HT-29 (cell line): Measurements from ENCODE around the gene AURKB. TPM values are rescaled to one million over a fixed set of nuclear protein-coding genes. Genes with fewer than 3 reads are reported as not detected.
"Not testable (repeated sequence)": the region's sequence is repeated elsewhere in the genome, so short reads cannot be mapped to it uniquely, and the experiment has no call there.

ENCODE experiments used
- DNase-seq: peaks from one replicate; pipeline ENCODE4 v3.0.0-alpha.2; 2015; ENCODE audit warnings: low spot score
- total RNA-seq: library from RNA; depleted of rRNA; stranded (reverse); fragments of >200 nt; shearing (Covaris generic); gene quantifications from 2 replicates; pipeline ENCODE4 v1.2.3, GENCODE V29; 2014

AURKB gene
- total RNA-seq, 1 experiment from 2014 or later: 84.9 TPM

DNA sequence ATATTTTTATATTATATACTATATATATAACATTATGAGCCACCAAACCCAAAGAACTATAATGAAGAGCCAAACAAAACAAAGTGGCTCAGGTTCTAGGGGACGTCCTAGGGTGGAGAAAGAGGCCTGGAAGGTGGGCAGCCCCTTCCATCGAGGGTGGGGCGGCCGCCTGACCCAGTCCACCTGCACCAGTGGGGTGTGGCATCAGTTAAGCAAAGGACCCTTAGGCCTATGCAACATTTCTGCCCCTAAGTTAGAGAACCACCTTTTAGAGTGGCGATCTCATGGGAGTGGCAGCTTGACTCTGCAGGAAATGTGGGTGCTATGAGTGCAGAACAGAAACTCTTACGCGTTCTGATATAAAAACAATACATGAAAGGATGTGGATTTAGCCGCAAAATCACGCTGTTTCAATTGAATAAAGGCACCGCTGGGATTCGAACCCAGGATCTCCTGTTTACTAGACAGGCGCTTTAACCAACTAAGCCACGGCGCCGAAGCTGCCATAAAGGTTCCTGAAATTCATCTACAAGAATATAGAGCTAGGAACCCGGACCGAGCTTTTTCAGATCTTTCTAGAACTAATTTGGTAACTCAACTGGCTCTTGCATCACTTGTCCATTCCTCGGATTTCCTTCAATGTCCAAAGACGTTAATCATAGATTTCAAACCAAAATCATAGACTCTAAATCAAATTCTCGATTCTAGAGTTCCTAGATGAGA lies 15.6 kb upstream of the AURKB start:
- peak; percentile 26 for DNase-seq

DNA sequence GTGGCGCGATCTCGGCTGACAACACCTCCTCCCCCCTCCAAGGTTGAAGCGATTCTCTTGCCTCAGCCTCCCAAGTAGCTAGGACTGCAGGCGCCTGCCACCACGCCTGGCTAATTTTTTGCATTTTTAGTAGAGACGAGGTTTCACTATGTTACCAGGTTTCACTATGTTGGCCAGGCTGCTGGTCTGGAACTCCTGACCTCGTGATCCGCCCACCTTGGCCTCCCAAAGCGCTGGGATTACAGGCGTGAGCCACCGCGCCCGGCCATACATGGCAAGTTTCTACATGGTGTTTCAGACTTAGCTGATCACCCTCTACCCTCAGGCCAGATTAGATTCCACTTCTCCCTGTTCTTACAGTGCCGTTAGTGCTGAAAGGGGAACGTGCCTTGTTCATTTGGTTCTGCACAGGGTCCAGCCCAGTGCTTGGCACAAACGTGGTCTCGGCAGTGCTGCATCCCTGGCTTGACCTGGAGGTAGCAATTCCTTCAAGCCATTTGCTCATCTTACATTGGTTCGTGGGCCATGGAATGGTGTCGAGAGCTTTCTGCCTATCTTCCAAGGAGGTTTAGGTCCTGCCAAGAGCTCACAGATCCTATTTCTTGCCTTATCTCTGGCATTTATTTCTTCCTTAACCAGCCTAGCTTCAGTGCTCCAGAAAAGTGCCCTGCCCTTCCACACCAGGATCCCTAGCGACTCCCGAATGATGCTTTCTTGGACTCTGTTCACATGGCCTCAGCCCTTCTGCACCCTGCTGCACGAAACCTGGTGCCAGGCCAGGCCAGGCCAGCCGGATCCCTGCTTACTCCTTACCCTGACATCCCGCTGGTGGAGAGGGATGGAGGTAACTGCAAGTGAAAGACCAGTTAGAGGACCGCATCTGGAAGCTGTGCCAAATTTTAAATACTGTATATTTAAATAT lies 14.8 kb upstream of the AURKB start:
- no peak for DNase-seq

DNA sequence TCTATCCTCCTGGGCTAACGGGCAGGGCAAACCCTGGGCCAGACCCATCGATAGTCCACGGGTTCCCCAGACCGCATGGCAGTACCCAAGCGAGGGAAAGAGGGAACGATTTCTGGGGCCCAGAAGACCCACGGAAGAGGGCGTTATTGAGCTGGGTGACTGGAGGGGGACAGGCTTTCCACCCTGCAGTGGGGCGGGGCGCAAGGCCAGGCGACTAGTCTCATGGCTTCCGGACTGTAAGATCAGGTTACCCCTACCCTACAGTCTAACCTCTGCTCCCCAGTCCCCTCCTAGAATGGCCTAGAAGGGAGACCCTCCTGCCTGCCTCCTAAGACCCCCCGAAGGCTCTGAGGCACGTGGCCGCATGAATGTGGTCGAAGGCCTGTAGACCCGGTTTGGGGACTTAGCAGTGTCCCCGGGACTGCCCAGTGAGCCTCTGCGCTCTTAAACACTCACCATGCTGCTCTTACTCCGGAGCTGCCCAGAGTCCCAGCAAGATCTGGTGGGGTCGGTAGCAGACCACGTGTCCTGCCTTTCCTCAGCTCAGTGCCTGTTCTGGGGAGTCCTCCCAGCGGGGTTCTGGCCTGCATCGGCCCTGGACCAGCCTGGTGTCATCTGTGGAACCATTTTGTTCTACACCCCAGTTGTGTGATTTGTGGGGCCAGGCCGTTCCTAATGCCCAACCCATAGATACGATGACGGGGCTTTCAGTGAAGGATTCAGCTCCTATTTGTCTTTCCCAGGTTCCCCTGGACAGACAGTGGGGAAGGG lies 13.2 kb upstream of the AURKB start:
- DNase-seq: peak; percentile 70

DNA sequence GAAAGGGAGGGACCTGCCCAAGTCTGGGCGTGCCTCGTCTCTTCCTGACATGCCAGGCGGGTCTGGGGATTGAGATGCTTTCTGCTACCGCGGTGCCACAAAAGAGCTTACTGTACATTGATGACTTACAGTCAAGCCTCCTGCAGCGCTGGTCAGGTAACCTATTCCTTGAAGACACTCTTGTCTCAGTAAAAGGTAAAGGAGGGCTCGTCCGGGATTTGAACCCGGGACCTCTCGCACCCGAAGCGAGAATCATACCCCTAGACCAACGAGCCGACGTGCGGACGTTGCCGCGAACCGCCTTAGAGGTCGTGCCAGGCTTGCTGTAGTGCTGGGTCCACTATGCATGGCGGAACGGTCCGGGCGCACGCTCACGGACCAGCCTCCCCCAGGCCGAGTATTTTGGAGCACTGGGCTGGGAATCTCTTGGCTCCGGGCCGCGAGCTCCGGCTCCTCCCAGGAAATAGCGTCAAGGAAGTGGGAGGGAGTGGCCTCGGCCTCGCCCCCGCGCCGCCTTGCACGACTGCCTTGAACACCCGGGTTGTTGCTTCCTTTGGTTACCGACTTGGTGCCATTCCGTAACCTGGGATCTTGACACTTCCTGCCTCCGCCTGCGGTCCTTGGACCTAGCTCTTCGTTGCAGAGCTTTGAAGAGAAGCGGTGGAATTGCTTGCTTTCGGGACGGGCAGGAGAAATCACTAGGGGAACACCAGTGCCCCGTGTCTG lies 12.4 kb upstream of the AURKB start:
- peak; percentile 87 for DNase-seq

DNA sequence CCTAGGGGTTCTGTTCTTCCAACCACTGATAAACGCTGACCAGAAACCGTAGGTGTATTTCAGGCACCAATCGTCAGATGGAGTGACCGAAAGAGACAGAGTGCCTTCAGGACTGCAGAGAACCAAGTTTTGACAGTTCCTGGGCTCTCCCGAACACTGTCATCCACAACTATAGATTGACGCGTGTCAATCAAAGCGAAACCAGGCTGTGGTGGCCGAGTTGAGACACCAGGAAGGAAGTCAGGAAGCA lies 11.9 kb upstream of the AURKB start:
- DNase-seq: no peak

DNA sequence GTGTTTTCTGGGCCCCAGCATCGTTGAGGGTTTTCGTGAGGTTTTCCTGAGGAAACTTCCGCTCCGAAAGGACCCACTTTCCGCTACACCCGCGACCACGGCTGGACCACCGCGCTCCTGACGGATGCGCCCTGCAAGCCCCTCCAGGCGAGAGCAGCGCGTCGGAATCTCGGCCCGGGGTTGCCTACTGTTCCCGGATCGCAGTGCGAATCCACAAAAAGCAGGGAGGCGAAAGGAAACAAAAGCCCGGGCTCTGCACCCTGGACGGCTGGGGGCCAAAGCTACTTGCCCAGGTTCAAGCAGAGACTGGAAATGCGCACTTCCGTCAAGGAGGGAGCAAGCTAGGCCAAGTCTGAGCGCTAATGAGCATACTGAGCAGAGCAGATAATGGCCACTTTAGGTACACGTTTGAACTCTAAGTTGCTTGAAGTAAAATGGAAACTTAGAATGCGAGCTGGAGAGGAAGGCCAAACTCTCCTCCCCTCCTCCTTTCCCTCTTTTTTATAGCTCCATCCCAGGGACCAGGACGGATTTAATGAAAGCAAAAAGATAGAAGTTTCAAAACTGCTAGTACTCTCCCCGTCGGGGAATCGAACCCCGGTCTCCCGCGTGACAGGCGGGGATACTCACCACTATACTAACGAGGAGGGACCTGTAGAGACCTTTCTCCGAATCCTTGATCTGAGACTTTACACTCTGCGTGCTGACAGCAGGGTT lies 11.4 kb upstream of the AURKB start:
- DNase-seq: peak; percentile 93

DNA sequence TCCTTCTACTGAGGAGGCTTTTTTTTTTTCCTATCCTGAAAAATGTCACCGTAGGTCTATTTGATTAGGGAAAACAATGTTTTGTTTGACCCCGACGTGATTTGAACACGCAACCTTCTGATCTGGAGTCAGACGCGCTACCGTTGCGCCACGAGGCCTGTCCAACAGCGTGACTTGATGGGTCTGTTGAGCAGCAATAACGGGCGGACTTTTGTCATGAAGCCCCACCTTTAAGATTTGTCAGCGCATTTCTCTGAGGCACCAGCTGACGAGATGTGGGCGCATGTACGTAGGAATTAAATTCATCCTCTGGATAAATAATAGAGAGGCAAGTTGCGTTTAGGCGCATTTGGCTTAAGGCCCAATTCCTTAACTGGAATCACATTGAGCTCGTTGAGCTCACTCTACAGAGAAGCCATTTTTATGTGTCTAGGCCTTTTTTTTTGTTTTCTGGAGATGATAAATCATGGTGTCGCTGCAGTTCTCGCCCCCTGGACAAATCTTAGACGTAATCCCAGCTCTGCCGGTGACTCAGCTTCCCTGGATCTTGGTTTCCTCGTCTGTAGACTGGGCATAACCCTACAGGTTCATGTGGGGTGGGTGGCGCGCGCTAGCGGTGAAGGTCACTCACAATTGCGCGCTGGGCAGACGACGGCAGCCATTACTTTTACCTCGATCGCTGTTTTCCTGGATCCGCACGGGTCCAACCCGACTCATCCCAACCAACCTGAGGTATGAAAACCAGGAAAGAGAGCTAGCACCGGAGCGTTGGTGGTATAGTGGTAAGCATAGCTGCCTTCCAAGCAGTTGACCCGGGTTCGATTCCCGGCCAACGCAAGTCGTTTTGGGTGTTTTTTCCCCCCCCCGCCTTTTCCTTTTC lies 10.6 kb upstream of the AURKB start:
- DNase-seq: peak; percentile 95

DNA sequence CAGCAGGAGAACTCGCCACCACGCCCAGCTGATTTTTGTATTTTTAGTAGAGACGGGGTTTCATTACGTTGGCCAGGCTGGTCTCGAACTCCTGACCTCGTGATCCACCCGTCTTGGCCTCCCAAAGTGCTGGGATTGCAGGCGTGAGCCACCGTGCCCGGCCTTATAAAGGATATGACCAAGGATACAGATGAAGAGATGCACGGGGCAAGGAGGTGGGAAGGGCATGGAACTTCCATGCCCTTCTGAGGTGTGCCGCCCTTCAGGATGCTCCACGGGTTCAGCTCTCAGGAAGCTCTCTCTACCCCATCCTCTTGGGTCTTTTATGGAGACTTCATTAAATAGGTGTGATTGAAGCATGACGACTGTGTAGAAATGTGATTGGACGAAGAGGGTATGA lies 3.6 kb upstream of the AURKB start:
- not testable (repeated sequence) for DNase-seq

DNA sequence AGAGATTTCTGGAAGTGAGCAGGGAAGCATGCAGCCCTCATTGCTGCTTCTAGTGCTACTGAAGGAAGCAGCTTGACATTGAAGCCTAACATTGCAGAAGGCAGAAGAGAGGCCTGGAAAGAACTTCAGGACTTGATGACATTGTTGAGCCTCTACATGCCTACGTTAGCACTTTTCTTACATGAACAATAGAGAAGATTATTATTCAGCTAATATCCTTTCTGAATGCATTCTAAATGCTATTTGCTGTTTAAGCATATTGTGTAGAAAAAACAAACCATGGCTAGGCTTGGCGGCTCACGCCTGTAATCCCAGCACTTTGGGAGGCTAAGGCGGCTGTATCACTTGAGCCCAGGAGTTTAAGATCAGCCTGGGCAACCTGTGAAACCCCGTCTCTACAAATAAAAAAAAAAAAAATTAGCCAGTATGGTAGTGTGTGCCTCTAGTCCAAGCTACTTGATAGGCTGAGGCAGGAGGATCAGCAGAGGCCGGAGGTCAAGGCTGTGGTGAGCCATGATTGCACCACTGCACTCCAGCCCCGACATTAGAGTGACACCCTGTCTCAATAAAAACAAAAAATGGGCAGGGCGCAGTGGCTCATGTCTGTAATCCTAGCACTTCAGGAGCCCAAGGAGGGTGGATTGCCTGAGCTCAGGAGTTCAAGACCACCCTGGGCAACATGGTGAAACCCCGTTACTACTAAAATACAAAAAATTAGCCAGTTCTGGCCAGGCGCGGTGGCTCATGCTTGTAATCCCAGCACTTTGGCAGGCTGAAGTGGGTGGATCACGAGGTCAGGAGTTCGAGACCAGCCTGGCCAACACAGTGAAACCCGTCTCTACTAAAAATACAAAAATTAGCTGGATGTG lies 2.2 kb upstream of the AURKB start:
- no peak for DNase-seq

DNA sequence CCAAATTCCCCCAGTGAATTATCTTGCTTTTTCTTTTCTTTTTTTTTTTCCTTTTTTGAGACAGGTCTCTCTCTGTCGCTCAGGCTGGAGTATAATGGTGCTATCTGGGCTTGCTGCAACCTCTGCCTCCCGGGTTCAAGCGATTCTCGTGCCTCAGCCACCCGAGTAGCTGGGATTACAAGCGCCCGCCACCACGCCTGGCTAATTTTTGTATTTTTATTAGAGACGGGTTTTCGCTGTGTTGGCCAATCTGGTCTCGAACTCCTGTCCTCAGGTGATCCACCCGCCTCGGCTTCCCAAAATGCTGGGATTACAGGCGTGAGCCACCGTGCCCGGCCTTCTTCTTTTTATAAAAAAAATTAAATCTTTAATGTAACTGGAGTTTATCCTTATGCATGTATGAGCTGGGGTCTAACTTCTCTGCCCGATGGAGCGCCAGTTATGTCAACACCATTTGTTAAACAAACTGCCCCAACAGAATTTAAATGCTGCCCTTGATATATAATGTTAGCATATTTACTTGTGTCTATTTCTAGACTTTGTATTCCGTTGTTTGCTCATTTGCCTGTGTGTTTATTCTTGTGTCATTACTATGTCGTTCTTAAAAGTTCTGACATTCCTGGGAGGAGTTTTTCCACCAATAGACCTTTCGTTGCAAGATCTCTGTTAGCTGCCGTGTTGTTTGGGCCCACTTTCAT lies 535 bp upstream of the AURKB start:
- no peak for DNase-seq

DNA sequence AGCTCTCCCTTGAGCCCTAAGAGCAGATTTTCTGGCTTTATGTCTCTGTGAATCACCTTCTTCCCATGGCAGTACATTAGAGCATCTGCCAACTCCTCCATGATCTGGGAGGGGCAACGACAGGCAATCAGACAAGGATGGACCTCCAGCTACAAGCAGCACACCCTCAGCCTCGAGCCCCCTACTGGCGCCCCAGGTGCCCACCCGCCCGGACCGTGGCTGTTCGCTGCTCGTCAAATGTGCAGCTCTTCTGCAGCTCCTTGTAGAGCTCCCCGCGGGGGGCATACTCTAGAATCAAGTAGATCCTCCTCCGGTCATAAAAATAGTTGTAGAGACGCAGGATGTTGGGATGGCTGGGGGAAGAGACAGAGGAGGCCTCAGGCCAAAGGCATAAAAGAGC lies 3.8 kb downstream of the AURKB start:
- DNase-seq: no peak

DNA sequence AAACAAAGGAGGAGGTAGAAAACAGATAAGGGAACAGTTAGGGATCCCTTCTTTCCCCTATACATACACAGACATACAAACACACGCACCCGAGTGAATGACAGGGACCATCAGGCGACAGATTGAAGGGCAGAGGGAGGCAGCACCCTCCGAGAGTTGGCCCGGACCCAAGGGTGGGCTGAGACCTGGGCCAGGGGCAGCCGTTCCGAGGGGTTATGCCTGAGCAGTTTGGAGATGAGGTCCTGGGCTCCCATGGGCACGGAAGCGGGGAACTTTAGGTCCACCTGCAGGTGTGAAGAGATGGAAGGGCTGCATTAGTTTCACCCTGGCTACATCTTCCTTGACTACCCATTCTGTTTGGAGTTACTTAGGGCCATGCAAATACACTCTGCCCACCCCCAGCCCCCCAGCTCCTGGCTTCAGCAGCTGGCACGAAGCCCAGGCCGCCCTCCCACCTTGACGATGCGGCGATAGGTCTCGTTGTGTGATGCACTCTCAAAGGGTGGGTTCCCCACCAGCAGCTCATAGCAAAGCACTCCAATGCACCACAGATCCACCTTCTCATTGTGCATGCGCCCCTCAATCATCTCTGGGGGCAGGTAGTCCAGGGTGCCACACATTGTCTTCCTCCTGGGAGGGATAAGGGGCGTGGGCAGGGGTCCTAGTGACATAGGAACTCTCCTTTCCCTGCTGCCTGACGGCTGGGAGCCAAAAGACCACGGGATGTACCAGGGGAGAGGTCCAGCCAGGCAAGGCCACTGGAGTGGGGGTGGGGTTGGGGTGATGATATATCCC lies 5.4 kb downstream of the AURKB start:
- no peak for DNase-seq

DNA sequence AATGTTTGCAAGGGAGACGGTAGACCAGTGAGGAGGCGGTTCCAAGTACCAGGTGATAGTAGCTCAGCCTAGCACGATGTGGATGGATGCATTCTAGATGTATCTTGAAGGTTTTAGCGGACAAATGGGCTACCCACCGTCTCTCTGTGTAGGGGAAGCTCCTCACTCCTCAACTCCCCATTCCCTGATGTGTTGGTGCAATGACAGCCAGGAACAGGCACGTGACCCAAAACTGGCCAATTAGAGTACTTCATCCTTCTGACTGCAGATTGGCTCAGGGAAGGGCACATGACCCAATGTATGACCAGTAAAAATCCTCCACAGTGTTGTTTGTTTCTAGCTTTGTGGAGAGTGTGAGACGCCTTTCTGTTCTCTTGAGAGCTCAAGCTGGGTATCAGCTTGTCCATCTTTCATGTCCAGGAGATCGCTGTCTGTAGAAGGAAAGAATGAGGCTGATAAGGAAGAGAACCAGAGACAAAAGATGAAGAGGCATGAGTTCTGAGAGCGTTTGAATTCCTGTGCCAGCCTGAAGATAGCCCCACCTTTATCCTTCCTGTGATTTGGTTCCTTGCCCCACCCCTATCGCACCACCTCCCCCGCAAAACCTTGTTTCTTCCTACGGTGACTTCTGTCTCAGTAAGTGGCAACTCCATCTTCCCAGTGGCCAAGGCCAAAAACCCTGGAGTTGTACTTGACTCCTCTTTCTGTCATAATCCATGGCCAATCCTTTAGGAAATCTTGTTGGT lies 18.1 kb downstream of the AURKB start:
- DNase-seq: peak; percentile 88

DNA sequence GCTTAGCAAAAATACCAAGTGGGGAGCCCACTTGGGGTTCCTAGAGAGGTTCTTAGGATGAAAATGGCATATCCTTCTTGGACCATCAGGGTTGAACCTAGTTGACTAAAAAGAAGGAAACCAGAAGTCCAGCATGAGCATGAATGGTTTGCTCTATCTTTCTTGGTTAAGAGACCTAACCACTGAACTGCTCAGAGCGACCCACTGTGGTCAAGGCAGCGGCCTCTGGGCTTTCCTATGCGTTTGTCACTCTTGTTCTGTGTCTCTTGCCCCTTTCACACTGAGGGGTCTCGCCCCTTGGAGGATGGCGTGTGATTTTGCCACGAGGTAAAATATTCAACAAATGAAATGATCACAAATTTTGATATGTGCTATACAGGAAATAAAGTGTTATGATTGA lies 19.9 kb downstream of the AURKB start:
- no peak for DNase-seq

DNA sequence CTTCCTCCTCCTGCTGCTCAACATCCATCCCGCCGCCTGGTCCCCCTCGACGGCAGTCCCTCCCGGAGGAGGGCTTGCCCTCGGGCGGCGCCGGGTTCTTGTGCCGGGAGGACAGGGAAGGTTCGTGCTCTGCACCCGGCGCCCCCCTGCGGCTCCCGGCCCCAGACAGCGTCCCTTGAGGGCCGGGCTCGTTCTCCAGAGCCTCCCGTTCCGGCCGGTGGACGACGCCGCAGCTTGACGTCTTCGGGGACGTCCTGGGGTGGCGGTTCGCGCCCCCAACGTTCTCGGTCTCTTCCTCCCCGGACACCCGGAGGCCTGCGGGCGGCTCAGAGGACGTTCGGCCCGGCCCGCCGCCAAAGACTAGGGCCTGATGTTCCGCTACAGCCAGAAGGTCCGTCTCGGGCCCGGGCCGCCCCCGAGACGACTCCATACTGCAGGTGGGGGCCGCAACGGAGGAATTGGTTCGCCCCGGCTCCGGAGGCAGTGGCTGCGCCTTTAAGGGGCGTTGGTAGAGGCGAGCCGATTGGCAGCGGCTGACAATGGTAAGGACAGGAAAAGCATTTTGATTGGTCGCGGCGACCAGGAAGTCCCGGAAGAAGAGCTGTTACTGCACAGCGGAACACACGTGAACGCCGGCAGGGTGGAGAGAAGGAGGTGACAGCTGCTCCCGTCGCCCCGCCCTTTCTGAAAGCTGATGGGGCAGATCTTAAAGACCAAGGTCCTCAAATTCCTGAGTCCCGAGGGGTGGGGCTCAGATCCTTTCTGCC lies 20.5 kb downstream of the AURKB start, which contains the start of gene BORCS6:
Gene BORCS6 (minus strand): TSS at position 470 of the 767 bp plus-strand sequence. CDS start 40 bp downstream, at position 430.
- DNase-seq: peak; percentile 92
